Adrenal gland (tissue), 12 donors: ENCODE measurements around the gene RADIL. TPM values are rescaled to one million over a fixed set of nuclear protein-coding genes. Genes with fewer than 3 reads are reported as not detected.
A peak's percentile ranks its signal among the peaks of the same experiment; 100 is the strongest.

Experiments
- DNase-seq, 7 donors: peaks; one replicate each; pipeline ENCODE4 v3.0.0-alpha.2; 2019 to 2020
- H3K27ac ChIP-seq, 5 donors: fragments of 200-600 bp; sonication (generic) in 4 of 5; 1 replicate in 3 of 5; 2 replicates in 2 of 5; pipeline versions ENCODE4 v1.5.1 to v1.8.0; 2016 to 2020; ENCODE audit warnings: mild to moderate bottlenecking in 1 of 5
- H3K27me3 ChIP-seq: fragments of 200-600 bp; 2 replicates; pipeline ENCODE4 v1.8.0; 2021
- H3K36me3 ChIP-seq, 2 donors: fragments of 200-600 bp; replicated peaks in 1 of 2; 1 replicate in 1 of 2; 2 replicates in 1 of 2; pipeline versions ENCODE4 v1.5.1 to v1.8.0; 2018 to 2022
- H3K4me1 ChIP-seq, 2 donors: fragments of 200-600 bp; replicated peaks in 1 of 2; 1 replicate in 1 of 2; 2 replicates in 1 of 2; pipeline versions ENCODE4 v1.5.1 to v1.8.0; 2018 to 2021
- H3K4me3 ChIP-seq, 4 donors: fragments of 200-600 bp; sonication (generic) in 3 of 4; one replicate each; pipeline ENCODE4 v1.5.1; 2016 to 2018
- H3K9me3 ChIP-seq, 3 donors: fragments of 200-600 bp; sonication (generic) in 1 of 3; replicated peaks in 1 of 3; 1 replicate in 2 of 3; 2 replicates in 1 of 3; pipeline versions ENCODE4 v1.5.1 to v1.8.0; 2016 to 2021
- CTCF ChIP-seq, 6 experiments: fragments of 450-650 bp in 4 of 6; fragments of 200-600 bp in 2 of 6; sonication (generic) in 1 of 6; IDR thresholded peaks; 1 replicate in 5 of 6; 2 replicates in 1 of 6; pipeline versions ENCODE4 v1.5.1 to v1.8.0; 2016 to 2021; ENCODE audit warnings: antibody characterized with exemption in 6 of 6, mild to moderate bottlenecking in 2 of 6, moderate library complexity in 1 of 6
- POLR2A ChIP-seq, 2 donors: fragments of 450-650 bp; IDR thresholded peaks; one replicate each; pipeline ENCODE4 v1.6.1; 2017; ENCODE audit warnings: antibody characterized with exemption in 2 of 2, mild to moderate bottlenecking in 2 of 2, moderate library complexity in 1 of 2
- WGBS, 4 donors: extraction: QIAGEN DNeasy Blood & Tissue Kit in 2 of 4; methylation state at CpG; one replicate each; pipeline versions ENCODE4 v1.1.5 to v1.1.7; 2013 to 2017; 5-methylcytosine and 5-hydroxymethylcytosine counted together
- intact Hi-C, 2 donors: fragments of 100-400 bp; cut with DNase I; formaldehyde crosslinking; loops; one replicate each; pipeline versions ENCODE4 v1.14.1 to v1.15.0; 2022 to 2023
- polyA plus RNA-seq, 3 donors: library from polyadenylated mRNA; stranded (reverse); fragments of 200-250 nt in 2 of 3; fragments of 350-450 nt in 1 of 3; fragmentation: Illumina TruSeq in 1 of 3; extraction: RNeasy Lipid Tissue Mini Kit (QIAGEN cat#74804) in 1 of 3; gene quantifications; one replicate each; pipeline ENCODE4 v1.2.3, GENCODE V29; 2013 to 2014
- total RNA-seq, 9 donors: library from RNA; depleted of rRNA in 4 of 9; stranded (reverse); fragments of >200 nt in 4 of 9; fragments of 120-200 nt in 1 of 9; fragmentation: NEBNext Ultra II Directional in 1 of 9; extraction: Animal tissue kit (Norgen Biotek cat#: 25700) in 1 of 9; gene quantifications; one replicate each; pipeline versions ENCODE4 v1.1.0 to v1.2.4, GENCODE V29; 2013 to 2023
- donor health status: healthy with polysubstance abuse.
- donor health status: Bipolar disorder and iron deficiency.
- donor health status: DM: yes; HTN: yes; CAD: no.
- donor health status: DM: no; HTN: no; CAD: no.
- donor health status: DM: no; HTN: no; CAD: no.
- donor health status: DM: yes; HTN: yes; CAD: no.

The RADIL gene
- total and polyA plus RNA-seq, 12 donors: 0.16 to 7.8 (median 1.4) TPM

GRCh38 chr7:4888161-4888560 lies 4.6 kb upstream of the RADIL start:
- no peak for DNase-seq

GRCh38 chr7:4886671-4887070 lies 3.2 kb upstream of the RADIL start:
- H3K27ac ChIP-seq: no peak overlapping the region
- peaks cover 8% of the 10 kb centered on the region for H3K27me3 ChIP-seq
- no peak overlapping the region for H3K4me3 ChIP-seq
- intact Hi-C loops: no loop called here
- WGBS, 4 donors: 11 to 78% (median 61%) methylated on average over 1 of the region's 1 CpG
- TF ChIP-seq POLR2A (IDR thresholded peaks at IDR 0.05): no peak
- no peak for DNase-seq
- H3K36me3 ChIP-seq: no peaks in the 10 kb centered on the region
- H3K9me3 ChIP-seq: no peaks in the 10 kb centered on the region
- H3K4me1 ChIP-seq: peaks cover 0 to 8% of the 10 kb centered on the region in 2 donors

More at GRCh38 chr7:4888161-4888560, 4.6 kb upstream of the RADIL start:
- TF ChIP-seq POLR2A (IDR thresholded peaks at IDR 0.05) (no peak), CTCF (IDR thresholded peaks at IDR 0.05) (no peak)
- peaks cover 4% of the 10 kb centered on the region for H3K27me3 ChIP-seq
- no peak overlapping the region for H3K4me3 ChIP-seq
- WGBS, 4 donors: 67 to 81% (median 73%) methylated on average over 3 of the region's 3 CpGs
- no peaks in the 10 kb centered on the region for H3K36me3 ChIP-seq
- intact Hi-C loops: no loop called here
- H3K4me1 ChIP-seq: peaks cover 0 to 2% of the 10 kb centered on the region in 2 donors
- no peaks in the 10 kb centered on the region for H3K9me3 ChIP-seq
- H3K27ac ChIP-seq: no peak overlapping the region

GRCh38 chr7:4885317-4885807 lies 1.8 kb upstream of the RADIL start:
- Histone ChIP-seq H3K9me3 (no peaks in the 10 kb centered on the region), H3K27ac (no peak overlapping the region), H3K36me3 (no peaks in the 10 kb centered on the region), H3K27me3 (peaks cover 8% of the 10 kb centered on the region), H3K4me3 (no peak overlapping the region), H3K4me1 (peaks cover 0 to 8% of the 10 kb centered on the region in 2 donors)
- 88 to 93% (median 91%) methylated on average over 7 of the region's 7 CpGs for WGBS, 4 donors
- intact Hi-C loops: no loop called here
- TF ChIP-seq CTCF (IDR thresholded peaks at IDR 0.05) (no peak), POLR2A (IDR thresholded peaks at IDR 0.05) (no peak)
- no peak for DNase-seq

GRCh38 chr7:4884164-4884563 lies 648 bp upstream of the RADIL start:
- Histone ChIP-seq H3K27me3 (peaks cover 8% of the 10 kb centered on the region), H3K36me3 (no peaks in the 10 kb centered on the region), H3K9me3 (no peaks in the 10 kb centered on the region), H3K4me1 (peaks cover 0 to 8% of the 10 kb centered on the region in 2 donors), H3K4me3 (no peak overlapping the region), H3K27ac (no peak overlapping the region)
- no peak for DNase-seq
- WGBS, 4 donors: 79 to 89% (median 81%) methylated on average over 10 of the region's 10 CpGs
- no peak for TF ChIP-seq POLR2A (IDR thresholded peaks at IDR 0.05)
- TF ChIP-seq CTCF (IDR thresholded peaks at IDR 0.05): no peak
- intact Hi-C loops: no loop called here

GRCh38 chr7:4883033-4883371 lies 514 bp downstream of the RADIL start:
- intact Hi-C loops: no loop called here
- no peak for DNase-seq
- peak overlapping the region in 2 of 5 donors; percentile 68 to 69 for H3K27ac ChIP-seq
- H3K4me1 ChIP-seq: peaks cover 0 to 8% of the 10 kb centered on the region in 2 donors
- WGBS, 4 donors: 5 to 11% (median 6%) methylated on average over 6 to 36 of the region's 36 CpGs
- H3K4me3 ChIP-seq: peak overlapping the region in 2 of 4 donors; percentile 15 to 51
- TF ChIP-seq CTCF (IDR thresholded peaks at IDR 0.05) (no peak), POLR2A (IDR thresholded peaks at IDR 0.05) (no peak)
- H3K36me3 ChIP-seq: no peaks in the 10 kb centered on the region
- H3K9me3 ChIP-seq: no peaks in the 10 kb centered on the region
- H3K27me3 ChIP-seq: peaks cover 8% of the 10 kb centered on the region
